GM21528 (cell line): ENCODE data around the gene FGF10.

Experiments
- ATAC-seq: cut with Tn5 transposase; IDR thresholded peaks from one replicate; pipeline ENCODE4 v1.9.1; 2021; ENCODE audit warnings: mild to moderate bottlenecking, moderate library complexity; ENCODE audit not compliant: unreplicated experiment, low FRiP score

Gene FGF10

DNA sequence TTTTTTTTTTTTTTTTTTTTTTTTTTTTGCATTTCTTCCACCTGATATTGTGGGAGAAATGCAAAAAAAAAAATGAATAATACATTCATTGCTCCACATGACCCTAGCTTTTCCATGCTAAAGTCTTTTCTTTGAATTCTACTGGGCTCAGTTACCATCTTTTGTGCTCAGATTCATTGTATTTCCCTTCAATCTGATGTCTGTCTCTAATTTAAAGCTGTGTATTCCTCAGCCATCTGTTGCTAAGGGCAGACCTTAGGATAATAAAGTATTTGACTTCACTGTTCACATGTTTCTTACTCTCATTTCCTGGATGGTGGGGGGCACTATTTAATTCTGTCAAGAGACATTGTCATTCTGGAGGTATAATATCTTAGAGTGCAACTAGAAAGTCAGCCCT, 123.5 kb downstream of the FGF10 start:
- no peak for ATAC-seq

DNA sequence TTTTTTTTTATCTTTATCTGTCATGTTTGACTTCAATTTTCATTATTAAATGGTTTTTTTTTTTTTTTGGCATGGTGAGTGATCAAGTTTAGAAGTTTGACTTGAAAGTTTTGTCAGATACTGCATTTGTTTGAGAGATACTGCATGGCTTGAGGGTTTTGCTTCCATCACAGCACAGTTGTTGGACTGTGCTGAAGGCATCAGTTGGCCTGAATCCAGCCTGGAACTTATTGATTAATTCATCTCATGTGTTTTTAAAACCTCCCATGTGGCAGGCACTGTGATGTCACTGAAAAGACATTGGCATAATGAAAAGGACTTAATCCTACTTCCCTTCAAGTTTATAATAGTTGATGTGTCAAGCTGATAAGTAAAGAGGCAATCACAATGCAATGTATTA, 128.4 kb downstream of the FGF10 start:
- ATAC-seq: no peak

DNA sequence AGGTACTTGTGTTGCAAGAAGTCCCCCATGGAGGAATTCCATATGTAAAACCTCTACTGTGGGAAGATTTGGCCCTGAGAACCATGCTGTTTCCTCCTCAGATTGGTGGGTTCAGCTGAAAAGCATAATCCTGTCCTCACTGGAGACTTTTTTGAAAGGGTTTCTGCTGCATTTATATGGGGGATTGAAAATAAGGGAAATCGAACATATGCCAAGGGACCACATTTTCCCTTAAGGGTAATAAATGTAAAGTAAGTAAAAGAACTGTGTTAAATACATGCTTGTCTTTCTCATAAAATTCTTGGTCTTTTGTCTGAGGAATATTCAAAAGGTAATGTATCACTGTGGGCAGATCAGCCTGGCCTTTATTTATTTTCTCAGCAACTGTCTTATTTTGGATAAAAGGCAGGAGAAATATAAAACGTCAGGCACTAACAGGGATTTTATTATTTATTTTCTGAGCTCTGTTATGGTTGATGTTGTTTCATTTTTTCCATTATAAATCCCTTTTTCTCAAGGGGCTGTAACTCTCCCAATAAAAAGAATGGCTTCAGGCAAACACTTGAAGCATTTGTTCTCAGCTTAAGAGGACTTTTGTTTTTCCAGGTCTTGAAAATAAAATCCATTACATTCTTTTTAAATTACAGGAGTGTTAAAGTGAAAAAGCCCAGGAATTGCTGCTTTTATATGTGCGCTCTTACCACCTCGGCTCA, 131.4 kb downstream of the FGF10 start:
- no peak for ATAC-seq

DNA sequence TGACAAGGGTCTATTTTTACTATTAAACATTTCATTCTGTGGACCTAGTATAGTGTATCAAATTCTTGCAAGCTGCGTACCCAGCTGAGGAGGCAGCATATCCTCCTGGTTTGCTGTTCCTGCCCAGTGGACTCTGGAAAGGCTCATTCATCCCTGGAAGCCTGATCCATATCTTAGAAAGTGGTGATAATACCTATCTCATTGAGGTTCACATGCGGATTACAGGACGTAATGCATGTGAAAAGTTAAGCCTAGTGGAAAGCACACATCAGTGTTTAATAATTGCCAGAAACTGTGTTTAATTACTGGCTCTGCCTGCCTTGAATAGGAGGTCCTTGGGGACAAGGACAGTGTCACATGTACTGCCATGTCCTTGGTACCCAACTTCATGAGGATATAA, 132.0 kb downstream of the FGF10 start:
- no peak for ATAC-seq
